Adipocyte (in vitro differentiated cells): Measurements from ENCODE around the gene PREPL.
A peak's percentile ranks its signal among the peaks of the same experiment; 100 is the strongest.
"Not testable (repeated sequence)": the region's sequence is repeated elsewhere in the genome, so short reads cannot be mapped to it uniquely, and the experiment has no call there.

Experiments
- DNase-seq: peaks from one replicate; pipeline ENCODE4 v3.0.0-alpha.2; 2015; ENCODE audit warnings: low read depth
- H3K27me3 ChIP-seq: replicated peaks from 2 replicates; pipeline ENCODE4 v1.7.0; 2013; ENCODE audit warnings: mild to moderate bottlenecking, low read length, moderate library complexity; ENCODE audit not compliant: control insufficient read depth, insufficient read depth
- H3K36me3 ChIP-seq: 2 replicates; pipeline ENCODE4 v1.7.0; 2013; ENCODE audit warnings: low read length, mild to moderate bottlenecking, moderate library complexity; ENCODE audit not compliant: control insufficient read depth, insufficient read depth, severe bottlenecking
- H3K4me1 ChIP-seq: 2 replicates; pipeline ENCODE4 v1.7.0; 2013; ENCODE audit warnings: mild to moderate bottlenecking, low read length, moderate library complexity; ENCODE audit not compliant: control insufficient read depth, insufficient read depth
- H3K4me3 ChIP-seq: 2 replicates; pipeline ENCODE4 v1.7.0; 2013; ENCODE audit warnings: mild to moderate bottlenecking, low read length, moderate library complexity
- H3K9ac ChIP-seq: 2 replicates; pipeline ENCODE4 v1.7.0; 2013; ENCODE audit warnings: mild to moderate bottlenecking, low read length, moderate library complexity
- H3K9me3 ChIP-seq: 2 replicates; pipeline ENCODE4 v1.7.0; 2013; ENCODE audit warnings: mild to moderate bottlenecking, low read length, moderate library complexity; ENCODE audit not compliant: control insufficient read depth

The PREPL gene

GRCh38 chr2:44320832-44321231 is 40.5 kb downstream of the PREPL start:
- Histone ChIP-seq H3K4me1 (peaks cover 13% of the 10 kb centered on the region), H3K36me3 (peaks cover 78% of the 10 kb centered on the region), H3K4me3 (no peak overlapping the region), H3K27me3 (no peaks in the 10 kb centered on the region), H3K9me3 (no peaks in the 10 kb centered on the region), H3K9ac (no peak overlapping the region)
- no peak for DNase-seq

GRCh38 chr2:44315945-44316344 is 45.3 kb downstream of the PREPL start:
- no peak for DNase-seq
- no peak overlapping the region for H3K4me3 ChIP-seq
- no peak overlapping the region for H3K9ac ChIP-seq
- H3K9me3 ChIP-seq: peaks cover 18% of the 10 kb centered on the region
- no peaks in the 10 kb centered on the region for H3K27me3 ChIP-seq
- H3K4me1 ChIP-seq: no peaks in the 10 kb centered on the region
- peaks cover 91% of the 10 kb centered on the region for H3K36me3 ChIP-seq

GRCh38 chr2:44314362-44314761 is 46.9 kb downstream of the PREPL start:
- no peak overlapping the region for H3K9ac ChIP-seq
- H3K36me3 ChIP-seq: peaks cover 84% of the 10 kb centered on the region
- no peak overlapping the region for H3K4me3 ChIP-seq
- DNase-seq: no peak
- H3K4me1 ChIP-seq: no peaks in the 10 kb centered on the region
- no peaks in the 10 kb centered on the region for H3K27me3 ChIP-seq
- H3K9me3 ChIP-seq: peaks cover 34% of the 10 kb centered on the region

GRCh38 chr2:44310287-44310686 is 51.0 kb downstream of the PREPL start:
- no peak for DNase-seq
- no peaks in the 10 kb centered on the region for H3K4me1 ChIP-seq
- peaks cover 38% of the 10 kb centered on the region for H3K9me3 ChIP-seq
- peaks cover 49% of the 10 kb centered on the region for H3K36me3 ChIP-seq
- no peaks in the 10 kb centered on the region for H3K27me3 ChIP-seq
- no peak overlapping the region for H3K9ac ChIP-seq
- peak overlapping the region; percentile 35 for H3K4me3 ChIP-seq

- DNase-seq: no peak
- Histone ChIP-seq H3K9ac (no peak overlapping the region), H3K4me1 (no peaks in the 10 kb centered on the region), H3K36me3 (peaks cover 8% of the 10 kb centered on the region), H3K27me3 (no peaks in the 10 kb centered on the region), H3K9me3 (peaks cover 19% of the 10 kb centered on the region), H3K4me3 (no peak overlapping the region)
Observed at GRCh38 chr2:44305882-44306281, 55.4 kb downstream of the PREPL start.

GRCh38 chr2:44304258-44304657 is 57.0 kb downstream of the PREPL start:
- peaks cover 3% of the 10 kb centered on the region for H3K27me3 ChIP-seq
- H3K4me1 ChIP-seq: no peaks in the 10 kb centered on the region
- DNase-seq: no peak
- H3K9ac ChIP-seq: no peak overlapping the region
- no peaks in the 10 kb centered on the region for H3K36me3 ChIP-seq
- H3K9me3 ChIP-seq: peaks cover 3% of the 10 kb centered on the region
- H3K4me3 ChIP-seq: no peak overlapping the region

GRCh38 chr2:44303766-44304165 is 57.5 kb downstream of the PREPL start:
- not testable (repeated sequence) for H3K9me3 ChIP-seq, H3K4me3 ChIP-seq, H3K4me1 ChIP-seq, H3K36me3 ChIP-seq, H3K9ac ChIP-seq, H3K27me3 ChIP-seq, DNase-seq

- no peak overlapping the region for H3K4me3 ChIP-seq
- H3K4me1 ChIP-seq: no peaks in the 10 kb centered on the region
- no peaks in the 10 kb centered on the region for H3K9me3 ChIP-seq
- H3K27me3 ChIP-seq: peaks cover 5% of the 10 kb centered on the region
- no peaks in the 10 kb centered on the region for H3K36me3 ChIP-seq
- no peak for DNase-seq
- H3K9ac ChIP-seq: no peak overlapping the region
Observed at GRCh38 chr2:44301111-44301510, 60.2 kb downstream of the PREPL start.

GRCh38 chr2:44299635-44300034 is 61.7 kb downstream of the PREPL start:
- no peak overlapping the region for H3K4me3 ChIP-seq
- DNase-seq: no peak

GRCh38 chr2:44297431-44297830 is 63.9 kb downstream of the PREPL start:
- DNase-seq: no peak
- Histone ChIP-seq H3K9me3 (no peaks in the 10 kb centered on the region), H3K4me3 (no peak overlapping the region), H3K36me3 (no peaks in the 10 kb centered on the region), H3K4me1 (peaks cover under 1% of the 10 kb centered on the region), H3K9ac (no peak overlapping the region), H3K27me3 (peaks cover 12% of the 10 kb centered on the region)

More at GRCh38 chr2:44299635-44300034, 61.7 kb downstream of the PREPL start:
- Histone ChIP-seq H3K27me3 (peaks cover 10% of the 10 kb centered on the region), H3K36me3 (no peaks in the 10 kb centered on the region), H3K9me3 (no peaks in the 10 kb centered on the region), H3K9ac (no peak overlapping the region), H3K4me1 (no peaks in the 10 kb centered on the region)

- Histone ChIP-seq H3K9me3 (no peaks in the 10 kb centered on the region), H3K27me3 (peaks cover 12% of the 10 kb centered on the region), H3K4me3 (no peak overlapping the region), H3K36me3 (no peaks in the 10 kb centered on the region), H3K4me1 (peaks cover 8% of the 10 kb centered on the region), H3K9ac (no peak overlapping the region)
- no peak for DNase-seq
Observed at GRCh38 chr2:44296653-44297052, 64.6 kb downstream of the PREPL start.

GRCh38 chr2:44295633-44296359 is 65.5 kb downstream of the PREPL start:
- no peak for DNase-seq
- no peaks in the 10 kb centered on the region for H3K36me3 ChIP-seq
- peaks cover 12% of the 10 kb centered on the region for H3K27me3 ChIP-seq
- no peaks in the 10 kb centered on the region for H3K9me3 ChIP-seq
- H3K4me1 ChIP-seq: peaks cover 17% of the 10 kb centered on the region
- H3K9ac ChIP-seq: no peak overlapping the region
- no peak overlapping the region for H3K4me3 ChIP-seq
